ENCODE measurements around the gene SECTM1.

Gene SECTM1

GRCh38 chr17:82297714-82298537 is 35.6 kb downstream of the SECTM1 start:
- peak; percentile 95 for DNase-seq

GRCh38 chr17:82297280-82297713 is 36.3 kb downstream of the SECTM1 start:
- peak; percentile 95 for DNase-seq

- DNase-seq, result no peak
These were observed 36.9 kb downstream of the SECTM1 start for GRCh38 chr17:82296511-82297279.

- DNase-seq, result no peak
These were observed 38.1 kb downstream of the SECTM1 start for GRCh38 chr17:82295472-82295814.

GRCh38 chr17:82294064-82294773 is 39.3 kb downstream of the SECTM1 start:
- no peak for DNase-seq

- peak; percentile 95 for DNase-seq
These were observed 41.1 kb downstream of the SECTM1 start for GRCh38 chr17:82292251-82293154.

GRCh38 chr17:82291582-82292250 is 41.9 kb downstream of the SECTM1 start:
- no peak for DNase-seq

- no peak for DNase-seq
These were observed 45.4 kb downstream of the SECTM1 start for GRCh38 chr17:82287868-82288801.

GRCh38 chr17:82287013-82287867 is 46.3 kb downstream of the SECTM1 start:
- DNase-seq, result no peak

GRCh38 chr17:82285141-82285540 is 48.4 kb downstream of the SECTM1 start:
- DNase-seq, result no peak

GRCh38 chr17:82283208-82283749 is 50.3 kb downstream of the SECTM1 start:
- peak; percentile 77 for DNase-seq

GRCh38 chr17:82282239-82283207 is 51.0 kb downstream of the SECTM1 start:
- no peak for DNase-seq

GRCh38 chr17:82281502-82282238 is 51.9 kb downstream of the SECTM1 start:
- peak; percentile 74 for DNase-seq

GRCh38 chr17:82281076-82281475 is 52.5 kb downstream of the SECTM1 start:
- no peak for DNase-seq

GRCh38 chr17:82280537-82280936 is 53.0 kb downstream of the SECTM1 start:
- no peak for DNase-seq

- DNase-seq, result no peak
These were observed 54.7 kb downstream of the SECTM1 start for GRCh38 chr17:82278786-82279391.

- no peak for DNase-seq
These were observed 55.3 kb downstream of the SECTM1 start for GRCh38 chr17:82278308-82278707.

Measured in stimulated activated CD4-positive, alpha-beta T cell treated with anti-CD3 and anti-CD28 coated beads, Interleukin-15, amount 100 ng/mL, for 24 hours (primary cell).